ENCODE results near the gene ST3GAL3.

ST3GAL3 gene

GRCh38 chr1:43750083-43750482 lies 42.7 kb downstream of the ST3GAL3 start:
- H3K9me3 ChIP-seq (replicated peaks in 1 of 2; ENCODE audit: control insufficient read depth in 2 of 2, insufficient read depth in 1 of 2, low read depth in 1 of 2, low read length in 2 of 2): peaks cover 0 to 10% of the 10 kb centered on the region in 2 donors
- no peak overlapping the region for H3K9ac ChIP-seq (ENCODE audit: low read depth, low read length, poor library complexity)
- H3K27ac ChIP-seq (replicated peaks; ENCODE audit: low read length): no peak overlapping the region
- no peak overlapping the region for H2BK12ac ChIP-seq (ENCODE audit: low read length)
- H3K36me3 ChIP-seq (replicated peaks in 1 of 2; ENCODE audit: control insufficient read depth in 2 of 2, insufficient read depth in 2 of 2, low read length in 2 of 2): peaks cover 0 to 19% of the 10 kb centered on the region in 2 donors
- no peak overlapping the region for H2AFZ ChIP-seq (ENCODE audit: low read length)
- H2BK120ac ChIP-seq (ENCODE audit: low read depth, low read length): no peak overlapping the region
- H3K4me3 ChIP-seq (ENCODE audit: low read length in 2 of 2): no peak overlapping the region
- H3K18ac ChIP-seq (ENCODE audit: low read length): no peak overlapping the region
- no peaks in the 10 kb centered on the region for H3K27me3 ChIP-seq (ENCODE audit: control insufficient read depth in 3 of 3, insufficient read depth in 3 of 3, low read depth in 1 of 3, low read length in 3 of 3)
- H3K4me1 ChIP-seq (ENCODE audit: control insufficient read depth in 2 of 2, insufficient read depth in 1 of 2, low read depth in 1 of 2, low read length in 2 of 2): no peaks in the 10 kb centered on the region
- whole genome bisulfite sequencing, 2 donors (ENCODE audit: extremely low coverage in 2 of 2, insufficient read length in 2 of 2, insufficient replicate concordance in 1 of 2): no CpG with 5 or more reads among the region's 1 CpG
- H2AK5ac ChIP-seq (ENCODE audit: low read depth, low read length): no peak overlapping the region
- no peak overlapping the region for H3K23ac ChIP-seq (ENCODE audit: low read depth, low read length, poor library complexity)
- H4K91ac ChIP-seq (ENCODE audit: low read depth, low read length, poor library complexity): no peak overlapping the region
- H4K8ac ChIP-seq (ENCODE audit: low read depth, low read length): no peak overlapping the region
- no peak overlapping the region for H2BK5ac ChIP-seq (ENCODE audit: low read length)
- no peak overlapping the region for H3K4me2 ChIP-seq (ENCODE audit: insufficient read depth, low read length, poor library complexity, severe bottlenecking)
- no peak for DNase-seq (ENCODE audit: low spot score)
- H3K14ac ChIP-seq (ENCODE audit: low read length): no peak overlapping the region
- H2BK15ac ChIP-seq (ENCODE audit: low read length): no peak overlapping the region
- H3K79me1 ChIP-seq (ENCODE audit: low read depth, low read length): no peaks in the 10 kb centered on the region
- no peak overlapping the region for H3K4ac ChIP-seq (ENCODE audit: low read length)

- no peak overlapping the region for H4K8ac ChIP-seq (ENCODE audit: low read depth, low read length)
- no peaks in the 10 kb centered on the region for H3K27me3 ChIP-seq (ENCODE audit: control insufficient read depth in 3 of 3, insufficient read depth in 3 of 3, low read depth in 1 of 3, low read length in 3 of 3)
- H3K36me3 ChIP-seq (replicated peaks in 1 of 2; ENCODE audit: control insufficient read depth in 2 of 2, insufficient read depth in 2 of 2, low read length in 2 of 2): peaks cover 0 to 14% of the 10 kb centered on the region in 2 donors
- no peak overlapping the region for H3K14ac ChIP-seq (ENCODE audit: low read length)
- H3K27ac ChIP-seq (replicated peaks; ENCODE audit: low read length): no peak overlapping the region
- no peak overlapping the region for H3K18ac ChIP-seq (ENCODE audit: low read length)
- no peak for DNase-seq (ENCODE audit: low spot score)
- no peak overlapping the region for H3K23ac ChIP-seq (ENCODE audit: low read depth, low read length, poor library complexity)
- H3K4ac ChIP-seq (ENCODE audit: low read length): no peak overlapping the region
- no peak overlapping the region for H3K4me3 ChIP-seq (ENCODE audit: low read length in 2 of 2)
- no peak overlapping the region for H2AK5ac ChIP-seq (ENCODE audit: low read depth, low read length)
- H3K4me1 ChIP-seq (ENCODE audit: control insufficient read depth in 2 of 2, insufficient read depth in 1 of 2, low read depth in 1 of 2, low read length in 2 of 2): no peaks in the 10 kb centered on the region
- H4K91ac ChIP-seq (ENCODE audit: low read depth, low read length, poor library complexity): no peak overlapping the region
- no peak overlapping the region for H2BK120ac ChIP-seq (ENCODE audit: low read depth, low read length)
- no peak overlapping the region for H2BK15ac ChIP-seq (ENCODE audit: low read length)
- no peak overlapping the region for H2BK12ac ChIP-seq (ENCODE audit: low read length)
- H3K9ac ChIP-seq (ENCODE audit: low read depth, low read length, poor library complexity): no peak overlapping the region
- H2BK5ac ChIP-seq (ENCODE audit: low read length): no peak overlapping the region
- no peak overlapping the region for H2AFZ ChIP-seq (ENCODE audit: low read length)
- H3K4me2 ChIP-seq (ENCODE audit: insufficient read depth, low read length, poor library complexity, severe bottlenecking): no peak overlapping the region
- no CpG with 5 or more reads among the region's 1 CpG for WGBS, 2 donors (ENCODE audit: extremely low coverage in 2 of 2, insufficient read length in 2 of 2, insufficient replicate concordance in 1 of 2)
- H3K79me1 ChIP-seq (ENCODE audit: low read depth, low read length): no peaks in the 10 kb centered on the region
- H3K9me3 ChIP-seq (replicated peaks in 1 of 2; ENCODE audit: control insufficient read depth in 2 of 2, insufficient read depth in 1 of 2, low read depth in 1 of 2, low read length in 2 of 2): peaks cover 0 to 10% of the 10 kb centered on the region in 2 donors
Observed at GRCh38 chr1:43753422-43753821, 46.1 kb downstream of the ST3GAL3 start.

- no peak overlapping the region for H3K9ac ChIP-seq (ENCODE audit: low read depth, low read length, poor library complexity)
- no peak overlapping the region for H3K4me2 ChIP-seq (ENCODE audit: insufficient read depth, low read length, poor library complexity, severe bottlenecking)
- no peak overlapping the region for H3K27ac ChIP-seq (replicated peaks; ENCODE audit: low read length)
- H4K8ac ChIP-seq (ENCODE audit: low read depth, low read length): no peak overlapping the region
- H3K23ac ChIP-seq (ENCODE audit: low read depth, low read length, poor library complexity): no peak overlapping the region
- no peak overlapping the region for H3K4me3 ChIP-seq (ENCODE audit: low read length in 2 of 2)
- no peak overlapping the region for H2BK120ac ChIP-seq (ENCODE audit: low read depth, low read length)
- no peak overlapping the region for H2AK5ac ChIP-seq (ENCODE audit: low read depth, low read length)
- no peak overlapping the region for H2BK12ac ChIP-seq (ENCODE audit: low read length)
- H3K4me1 ChIP-seq (ENCODE audit: control insufficient read depth in 2 of 2, insufficient read depth in 1 of 2, low read depth in 1 of 2, low read length in 2 of 2): no peaks in the 10 kb centered on the region
- no peak for DNase-seq (ENCODE audit: low spot score)
- H3K36me3 ChIP-seq (replicated peaks in 1 of 2; ENCODE audit: control insufficient read depth in 2 of 2, insufficient read depth in 2 of 2, low read length in 2 of 2): peaks cover 0 to 5% of the 10 kb centered on the region in 2 donors
- H3K18ac ChIP-seq (ENCODE audit: low read length): no peak overlapping the region
- no peak overlapping the region for H2BK15ac ChIP-seq (ENCODE audit: low read length)
- H4K91ac ChIP-seq (ENCODE audit: low read depth, low read length, poor library complexity): no peak overlapping the region
- no peaks in the 10 kb centered on the region for H3K79me1 ChIP-seq (ENCODE audit: low read depth, low read length)
- H2AFZ ChIP-seq (ENCODE audit: low read length): no peak overlapping the region
- H3K9me3 ChIP-seq (replicated peaks in 1 of 2; ENCODE audit: control insufficient read depth in 2 of 2, insufficient read depth in 1 of 2, low read depth in 1 of 2, low read length in 2 of 2): no peaks in the 10 kb centered on the region
- no peak overlapping the region for H2BK5ac ChIP-seq (ENCODE audit: low read length)
- no peaks in the 10 kb centered on the region for H3K27me3 ChIP-seq (ENCODE audit: control insufficient read depth in 3 of 3, insufficient read depth in 3 of 3, low read depth in 1 of 3, low read length in 3 of 3)
- no peak overlapping the region for H3K14ac ChIP-seq (ENCODE audit: low read length)
- H3K4ac ChIP-seq (ENCODE audit: low read length): no peak overlapping the region
Observed at GRCh38 chr1:43754892-43755291, 47.6 kb downstream of the ST3GAL3 start.

GRCh38 chr1:43757343-43758053 lies 50.2 kb downstream of the ST3GAL3 start:
- no peaks in the 10 kb centered on the region for H3K36me3 ChIP-seq (replicated peaks in 1 of 2; ENCODE audit: control insufficient read depth in 2 of 2, insufficient read depth in 2 of 2, low read length in 2 of 2)

More at GRCh38 chr1:43757343-43758053, 50.2 kb downstream of the ST3GAL3 start:
- no peak overlapping the region for H2BK120ac ChIP-seq (ENCODE audit: low read depth, low read length)
- H2AFZ ChIP-seq (ENCODE audit: low read length): no peak overlapping the region
- H3K4me3 ChIP-seq (ENCODE audit: low read length in 2 of 2): no peak overlapping the region
- H2BK5ac ChIP-seq (ENCODE audit: low read length): no peak overlapping the region
- no peaks in the 10 kb centered on the region for H3K27me3 ChIP-seq (ENCODE audit: control insufficient read depth in 3 of 3, insufficient read depth in 3 of 3, low read depth in 1 of 3, low read length in 3 of 3)
- H2AK5ac ChIP-seq (ENCODE audit: low read depth, low read length): no peak overlapping the region
- WGBS, 2 donors (ENCODE audit: extremely low coverage in 2 of 2, insufficient read length in 2 of 2, insufficient replicate concordance in 1 of 2): no CpG with 5 or more reads among the region's 2 CpGs
- no peak overlapping the region for H3K27ac ChIP-seq (replicated peaks; ENCODE audit: low read length)
- H4K91ac ChIP-seq (ENCODE audit: low read depth, low read length, poor library complexity): no peak overlapping the region
- no peaks in the 10 kb centered on the region for H3K9me3 ChIP-seq (replicated peaks in 1 of 2; ENCODE audit: control insufficient read depth in 2 of 2, insufficient read depth in 1 of 2, low read depth in 1 of 2, low read length in 2 of 2)
- H4K8ac ChIP-seq (ENCODE audit: low read depth, low read length): no peak overlapping the region
- no peak for DNase-seq (ENCODE audit: low spot score)
- peaks cover 0 to 3% of the 10 kb centered on the region in 2 donors for H3K4me1 ChIP-seq (ENCODE audit: control insufficient read depth in 2 of 2, insufficient read depth in 1 of 2, low read depth in 1 of 2, low read length in 2 of 2)
- no peak overlapping the region for H3K18ac ChIP-seq (ENCODE audit: low read length)
- no peak overlapping the region for H3K4me2 ChIP-seq (ENCODE audit: insufficient read depth, low read length, poor library complexity, severe bottlenecking)
- H2BK12ac ChIP-seq (ENCODE audit: low read length): no peak overlapping the region
- no peak overlapping the region for H3K4ac ChIP-seq (ENCODE audit: low read length)
- no peak overlapping the region for H3K9ac ChIP-seq (ENCODE audit: low read depth, low read length, poor library complexity)
- no peak overlapping the region for H2BK15ac ChIP-seq (ENCODE audit: low read length)
- no peak overlapping the region for H3K14ac ChIP-seq (ENCODE audit: low read length)
- no peaks in the 10 kb centered on the region for H3K79me1 ChIP-seq (ENCODE audit: low read depth, low read length)
- no peak overlapping the region for H3K23ac ChIP-seq (ENCODE audit: low read depth, low read length, poor library complexity)
